ENCODE results near the gene KCTD16. TPM values are rescaled to one million over a fixed set of nuclear protein-coding genes. Genes with fewer than 3 reads are reported as not detected.

Gene KCTD16
- total RNA-seq, 2 experiments from 2014 or later = 0.19 to 0.32 TPM

DNA sequence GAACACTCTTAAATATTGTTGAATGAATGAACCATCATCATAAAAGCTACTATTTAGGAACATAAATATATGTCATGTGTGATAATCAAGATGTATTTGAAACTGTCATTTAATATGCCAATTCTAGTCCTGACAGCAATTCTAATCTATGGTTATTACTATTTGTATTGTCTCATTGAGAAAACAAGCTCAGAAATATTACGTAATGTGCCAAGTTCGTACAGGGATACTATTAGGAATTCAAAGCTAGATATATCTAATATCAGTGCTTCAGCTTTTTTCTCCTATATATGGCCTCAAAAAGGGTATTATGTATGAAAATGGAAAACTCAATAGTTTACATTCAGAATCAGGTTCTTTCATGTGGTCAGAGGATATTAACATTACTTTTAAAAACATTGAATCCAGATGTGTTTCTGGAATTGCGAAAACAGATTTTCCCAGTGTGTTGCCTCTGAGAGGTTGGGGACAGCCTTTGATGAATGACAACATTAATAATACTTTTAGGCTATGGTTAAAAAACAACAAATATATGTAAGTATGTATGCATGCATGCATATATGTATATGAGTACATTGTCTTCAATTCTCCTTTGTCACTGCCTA is 95.1 kb downstream of the KCTD16 start:
- no peak overlapping the region for H3K4me3 ChIP-seq (ENCODE audit: low read depth, low read length, poor library complexity, severe bottlenecking)
- no peak for TF ChIP-seq EZH2phosphoT487 (IDR thresholded peaks at IDR 0.05; ENCODE audit: borderline replicate concordance, low read depth, low read length)
- no peak for TF ChIP-seq CTCF (conservative IDR thresholded peaks at IDR 0.05; ENCODE audit: low read length)
- ChIA-PET POLR2A (interaction anchor here (0.5 kb wide), 1 partner anchor 34 kb away, joined by 3 read pairs; no protein-coding TSS in a partner anchor), CTCF (ENCODE audit: unreplicated experiment) (no interaction called here)
- no peak overlapping the region for H3K4me2 ChIP-seq (ENCODE audit: low read length)
- H3K79me2 ChIP-seq (ENCODE audit: insufficient read depth, low read depth, low read length) = no peaks in the 10 kb centered on the region
- H4K20me1 ChIP-seq (ENCODE audit: insufficient read depth, low read length) = no peaks in the 10 kb centered on the region
- no TSS peak for BruUV-seq (replicated peaks)
- no peaks in the 10 kb centered on the region for H3K9me3 ChIP-seq (ENCODE audit: low read length)
- no peak for DNase-seq (ENCODE audit: low spot score)
- H3K4me1 ChIP-seq (ENCODE audit: insufficient read depth, low read length, poor library complexity, severe bottlenecking) = no peaks in the 10 kb centered on the region
- H2AFZ ChIP-seq (ENCODE audit: low read length) = no peak overlapping the region
- H3K9me2 ChIP-seq (ENCODE audit: insufficient read depth, low read length) = no peaks in the 10 kb centered on the region
- H3K36me3 ChIP-seq (ENCODE audit: insufficient read depth, low read length) = no peaks in the 10 kb centered on the region
- intact Hi-C loops (cut with micrococcal nuclease; ENCODE audit: unreplicated experiment) = no loop called here
- H3K27ac ChIP-seq (ENCODE audit: low read depth, low read length, poor library complexity, severe bottlenecking) = no peak overlapping the region

DNA sequence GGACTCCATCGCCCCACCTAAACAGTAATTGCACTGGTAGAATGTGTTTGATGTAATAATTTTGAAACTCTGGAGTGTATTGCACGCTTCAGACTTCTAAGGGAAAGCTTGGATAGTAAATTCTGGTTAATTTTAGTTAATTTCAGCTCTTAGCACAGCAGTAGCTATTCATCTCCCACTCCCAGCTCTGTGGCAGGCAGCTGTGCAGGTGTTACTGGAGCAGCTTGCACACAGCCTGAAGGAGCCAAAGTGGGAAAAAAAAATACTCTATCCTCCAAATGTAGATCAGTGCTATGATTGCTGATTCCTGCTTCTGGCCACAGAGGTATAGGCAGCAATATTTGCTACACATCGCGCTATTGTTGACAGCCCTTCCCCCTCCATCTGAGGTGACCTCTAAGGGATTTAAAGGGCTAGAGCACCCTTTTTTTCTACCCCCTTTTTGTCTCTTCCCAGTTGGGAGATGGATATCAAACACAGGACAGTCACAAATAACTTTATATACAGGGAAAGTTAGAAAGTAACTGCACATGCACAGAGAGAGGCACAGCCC is 97.4 kb downstream of the KCTD16 start:
- no TSS peak for BruUV-seq (replicated peaks)
- intact Hi-C loops (cut with micrococcal nuclease; ENCODE audit: unreplicated experiment) = no loop called here
- TF ChIP-seq CTCF (conservative IDR thresholded peaks at IDR 0.05; ENCODE audit: low read length) (no peak), EZH2phosphoT487 (IDR thresholded peaks at IDR 0.05; ENCODE audit: borderline replicate concordance, low read depth, low read length) (no peak)

More for the DNA sequence above, 97.4 kb downstream of the KCTD16 start:
- H4K20me1 ChIP-seq (ENCODE audit: insufficient read depth, low read length) = no peaks in the 10 kb centered on the region
- no peaks in the 10 kb centered on the region for H3K4me1 ChIP-seq (ENCODE audit: insufficient read depth, low read length, poor library complexity, severe bottlenecking)
- ChIA-PET CTCF (ENCODE audit: unreplicated experiment) (no interaction called here), POLR2A (interaction anchor here (0.7 kb wide), 1 partner anchor 13 kb away, joined by 3 read pairs; no protein-coding TSS in a partner anchor)
- H2AFZ ChIP-seq (ENCODE audit: low read length) = no peak overlapping the region
- no peak for DNase-seq (ENCODE audit: low spot score)
- H3K79me2 ChIP-seq (ENCODE audit: insufficient read depth, low read depth, low read length) = no peaks in the 10 kb centered on the region
- H3K27ac ChIP-seq (ENCODE audit: low read depth, low read length, poor library complexity, severe bottlenecking) = no peak overlapping the region
- H3K9me3 ChIP-seq (ENCODE audit: low read length) = no peaks in the 10 kb centered on the region
- H3K9me2 ChIP-seq (ENCODE audit: insufficient read depth, low read length) = no peaks in the 10 kb centered on the region
- H3K4me3 ChIP-seq (ENCODE audit: low read depth, low read length, poor library complexity, severe bottlenecking) = no peak overlapping the region
- no peak overlapping the region for H3K4me2 ChIP-seq (ENCODE audit: low read length)
- H3K36me3 ChIP-seq (ENCODE audit: insufficient read depth, low read length) = no peaks in the 10 kb centered on the region

Data from OCI-LY7 (cell line).